Cardiac fibroblast (primary cell): ENCODE measurements around the gene DHRS7.

Experiments used
- DNase-seq, 2 donors: peaks; one replicate each; pipeline versions ENCODE4 v3.0.0 to v3.0.0-alpha.2; 2010; ENCODE audit warnings: low read depth in 2 of 2
- H3K4me3 ChIP-seq, 2 donors: replicated peaks in 1 of 2; 1 replicate in 1 of 2; 2 replicates in 1 of 2; pipeline ENCODE4 v1.5.1; 2011; ENCODE audit warnings: low read depth in 2 of 2, low read length in 2 of 2, mild to moderate bottlenecking in 2 of 2, moderate library complexity in 1 of 2
- TF ChIP-seq, protein P1 (sequence below): IDR thresholded peaks from one replicate; pipeline ENCODE4 v1.5.1; 2011; ENCODE audit warnings: low read depth, mild to moderate bottlenecking, low read length, inconsistent platforms

The DHRS7 gene

DNA sequence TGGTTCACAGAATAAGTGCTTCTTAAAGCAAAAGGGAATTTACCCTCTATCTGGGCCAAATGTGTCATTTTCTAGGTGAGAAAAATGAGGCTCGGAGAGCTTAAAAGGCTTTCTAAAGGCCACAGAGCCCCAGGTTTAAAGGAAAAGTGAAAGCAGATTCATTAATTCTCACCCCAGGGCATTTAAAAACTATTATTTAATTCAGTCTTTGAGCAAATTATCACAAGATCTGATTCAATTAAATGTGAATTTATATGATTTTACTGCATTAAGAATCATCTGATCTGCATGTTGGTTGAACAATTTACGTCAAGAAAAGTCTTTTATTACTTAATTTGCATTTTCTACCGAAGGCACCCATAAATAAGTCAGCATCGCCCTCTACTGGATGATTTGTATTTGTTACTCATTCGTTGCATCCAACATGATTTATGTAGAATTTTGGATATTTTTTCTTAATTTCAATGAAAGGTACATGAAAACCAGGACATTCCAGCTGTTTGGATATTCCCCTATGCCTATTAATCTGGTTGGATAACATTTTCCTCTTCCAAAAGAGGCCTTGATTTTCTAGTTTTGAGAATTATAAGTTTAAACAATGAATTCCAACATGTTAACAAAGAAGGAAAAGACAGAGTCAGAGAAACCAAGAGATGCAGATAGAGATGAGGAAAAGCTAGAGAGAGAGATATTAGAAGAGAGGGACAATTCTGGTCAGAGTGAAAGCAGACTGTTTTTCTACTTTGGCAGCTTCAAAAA, 19.1 kb upstream of the DHRS7 start:
- peak overlapping the region; percentile 21 to 34 for H3K4me3 ChIP-seq
- TF ChIP-seq, protein P1, sequence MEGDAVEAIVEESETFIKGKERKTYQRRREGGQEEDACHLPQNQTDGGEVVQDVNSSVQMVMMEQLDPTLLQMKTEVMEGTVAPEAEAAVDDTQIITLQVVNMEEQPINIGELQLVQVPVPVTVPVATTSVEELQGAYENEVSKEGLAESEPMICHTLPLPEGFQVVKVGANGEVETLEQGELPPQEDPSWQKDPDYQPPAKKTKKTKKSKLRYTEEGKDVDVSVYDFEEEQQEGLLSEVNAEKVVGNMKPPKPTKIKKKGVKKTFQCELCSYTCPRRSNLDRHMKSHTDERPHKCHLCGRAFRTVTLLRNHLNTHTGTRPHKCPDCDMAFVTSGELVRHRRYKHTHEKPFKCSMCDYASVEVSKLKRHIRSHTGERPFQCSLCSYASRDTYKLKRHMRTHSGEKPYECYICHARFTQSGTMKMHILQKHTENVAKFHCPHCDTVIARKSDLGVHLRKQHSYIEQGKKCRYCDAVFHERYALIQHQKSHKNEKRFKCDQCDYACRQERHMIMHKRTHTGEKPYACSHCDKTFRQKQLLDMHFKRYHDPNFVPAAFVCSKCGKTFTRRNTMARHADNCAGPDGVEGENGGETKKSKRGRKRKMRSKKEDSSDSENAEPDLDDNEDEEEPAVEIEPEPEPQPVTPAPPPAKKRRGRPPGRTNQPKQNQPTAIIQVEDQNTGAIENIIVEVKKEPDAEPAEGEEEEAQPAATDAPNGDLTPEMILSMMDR, result peak; percentile 38
- DNase-seq, result peak; percentile 83 to 85

- peak; percentile 31 to 46 for DNase-seq
- TF ChIP-seq, protein P1, result no peak
- peak overlapping the region in 1 of 2 donors; percentile 34 for H3K4me3 ChIP-seq
Observed at GRCh38 chr14:60183741-60184140, 18.5 kb upstream of the DHRS7 start.

DNA sequence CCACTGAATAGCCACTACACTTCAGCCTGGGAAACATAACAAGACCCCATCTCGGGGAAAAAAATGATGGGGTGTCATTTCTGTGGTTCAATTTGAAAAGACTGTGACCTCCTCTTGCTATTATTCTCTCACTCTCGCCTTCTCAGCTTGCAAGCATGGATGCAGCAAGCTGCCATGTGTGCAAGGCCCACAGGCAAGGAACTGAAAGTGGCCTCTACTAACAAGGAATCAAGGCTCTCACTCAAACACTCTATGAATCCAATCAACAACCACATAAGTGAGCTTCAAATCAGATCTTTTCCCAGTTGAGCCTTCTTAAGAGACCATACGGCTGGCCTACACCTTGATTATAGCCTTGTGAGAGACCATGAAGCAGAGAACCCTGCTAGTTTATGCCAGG, 17.9 kb upstream of the DHRS7 start:
- DNase-seq, result no peak
- TF ChIP-seq, protein P1, result no peak
- H3K4me3 ChIP-seq, result no peak overlapping the region

DNA sequence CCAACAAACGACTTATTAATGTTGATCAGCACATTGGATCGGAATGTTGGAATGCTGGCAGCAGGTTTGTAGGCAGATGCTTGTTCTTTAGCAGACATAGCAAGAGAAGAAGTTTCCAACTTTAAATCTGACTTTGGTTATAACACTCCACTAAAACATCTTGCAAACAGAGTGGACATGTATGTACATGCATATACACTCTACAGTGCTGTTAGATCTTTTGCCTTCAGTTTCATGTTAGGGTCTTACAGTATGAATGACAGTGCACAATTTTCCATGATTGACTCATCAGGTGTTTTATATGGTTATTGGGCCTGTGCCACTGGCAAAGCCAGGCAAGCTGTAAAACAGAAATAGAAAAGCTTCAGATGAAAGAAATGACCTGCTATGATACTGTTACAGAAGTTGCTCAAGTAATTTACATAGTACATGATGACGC, 14.3 kb upstream of the DHRS7 start:
- TF ChIP-seq, protein P1, result no peak
- H3K4me3 ChIP-seq, result no peak overlapping the region
- no peak for DNase-seq

DNA sequence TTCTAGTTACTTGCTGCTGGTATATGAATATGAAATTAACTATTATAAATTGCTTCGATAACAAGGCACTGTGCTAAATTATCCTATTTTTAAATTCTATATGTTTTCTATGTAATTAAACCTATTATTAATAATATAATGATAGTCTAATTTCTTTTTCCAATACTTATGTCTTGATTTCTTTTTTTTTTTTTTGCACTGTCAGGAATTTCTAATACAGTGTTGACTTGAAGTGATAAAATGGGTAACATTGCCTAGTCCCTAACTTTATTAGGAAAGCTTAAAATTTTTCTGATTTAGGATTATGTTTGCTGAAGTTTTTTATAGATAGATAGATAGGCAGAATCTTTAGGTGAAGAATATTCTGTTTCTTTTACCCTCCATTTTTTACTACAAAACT, 13.6 kb upstream of the DHRS7 start:
- TF ChIP-seq, protein P1, result no peak
- no peak overlapping the region for H3K4me3 ChIP-seq
- DNase-seq, result no peak

GRCh38 chr14:60178164-60178563, 13.0 kb upstream of the DHRS7 start:
- no peak for DNase-seq

More at GRCh38 chr14:60178164-60178563, 13.0 kb upstream of the DHRS7 start:
- H3K4me3 ChIP-seq, result no peak overlapping the region
- TF ChIP-seq, protein P1, result no peak
